Astrocyte (in vitro differentiated cells and primary cell): ENCODE measurements around the gene OXCT1. TPM values are rescaled to one million over a fixed set of nuclear protein-coding genes. Genes with fewer than 3 reads are reported as not detected.

Source experiments
- DNase-seq: peaks from one replicate; pipeline ENCODE4 v3.0.0-alpha.2; 2010; ENCODE audit warnings: low read depth
- FAIRE-seq: peaks from 2 replicates; lab custom pipeline; 2011; peaks lifted over from hg19 to GRCh38; lab: Jason Lieb, UNC
- H2AFZ ChIP-seq: 2 replicates; pipeline ENCODE4 v1.6.0; 2012; ENCODE audit warnings: low read depth, low read length, inconsistent platforms
- H3K27ac ChIP-seq: 2 replicates; pipeline ENCODE4 v1.5.1; 2011; ENCODE audit warnings: low read depth, low read length, inconsistent platforms
- H3K27me3 ChIP-seq: 2 replicates; pipeline ENCODE4 v1.6.0; 2011; ENCODE audit warnings: low read length, inconsistent platforms; ENCODE audit not compliant: insufficient read depth
- H3K36me3 ChIP-seq: 2 replicates; pipeline ENCODE4 v1.5.1; 2011; ENCODE audit warnings: low read length, inconsistent platforms; ENCODE audit not compliant: insufficient read depth
- H3K4me1 ChIP-seq: 2 replicates; pipeline ENCODE4 v1.5.1; 2011; ENCODE audit warnings: low read length, inconsistent platforms; ENCODE audit not compliant: insufficient read depth
- H3K4me2 ChIP-seq: 2 replicates; pipeline ENCODE4 v1.6.0; 2012; ENCODE audit warnings: low read length, inconsistent platforms
- H3K4me3 ChIP-seq: 2 replicates; pipeline ENCODE4 v1.5.1; 2011; ENCODE audit warnings: low read depth, mild to moderate bottlenecking, low read length, inconsistent platforms; ENCODE audit not compliant: insufficient read depth
- H3K79me2 ChIP-seq: 2 replicates; pipeline ENCODE4 v1.6.0; 2012; ENCODE audit warnings: mild to moderate bottlenecking, low read length, inconsistent platforms; ENCODE audit not compliant: insufficient read depth
- H3K9ac ChIP-seq: 2 replicates; pipeline ENCODE4 v1.6.0; 2012; ENCODE audit warnings: mild to moderate bottlenecking, low read length, inconsistent platforms
- H3K9me3 ChIP-seq: 2 replicates; pipeline ENCODE4 v1.5.1; 2012; ENCODE audit warnings: low read depth, mild to moderate bottlenecking, low read length, inconsistent platforms; ENCODE audit not compliant: insufficient read depth
- H4K20me1 ChIP-seq: 2 replicates; pipeline ENCODE4 v1.6.0; 2012; ENCODE audit warnings: low read length, inconsistent platforms; ENCODE audit not compliant: insufficient read depth
- H3K27ac Mint-ChIP-seq: one replicate; pipeline ENCODE4 v1.8.0; 2021; ENCODE audit warnings: mild to moderate bottlenecking, mixed read lengths; ENCODE audit not compliant: unreplicated experiment
- H3K27me3 Mint-ChIP-seq: one replicate; pipeline ENCODE4 v1.8.0; 2021; ENCODE audit warnings: low read depth, mixed read lengths; ENCODE audit not compliant: unreplicated experiment
- H3K36me3 Mint-ChIP-seq: one replicate; pipeline ENCODE4 v1.8.0; 2021; ENCODE audit warnings: low read depth, mixed read lengths; ENCODE audit not compliant: unreplicated experiment
- H3K4me1 Mint-ChIP-seq: one replicate; pipeline ENCODE4 v1.8.0; 2021; ENCODE audit warnings: low read depth, mixed read lengths; ENCODE audit not compliant: unreplicated experiment
- H3K4me3 Mint-ChIP-seq: one replicate; pipeline ENCODE4 v1.8.0; 2021; ENCODE audit warnings: mild to moderate bottlenecking, moderate library complexity, mixed read lengths; ENCODE audit not compliant: unreplicated experiment
- H3K9me3 Mint-ChIP-seq: one replicate; pipeline ENCODE4 v1.8.0; 2021; ENCODE audit warnings: mild to moderate bottlenecking, mixed read lengths; ENCODE audit not compliant: unreplicated experiment
- CTCF ChIP-seq: IDR thresholded peaks from 2 replicates; pipeline ENCODE4 v1.5.1; 2011; ENCODE audit warnings: low read depth, mild to moderate bottlenecking, inconsistent platforms, low read length, moderate library complexity; ENCODE audit not compliant: insufficient read depth
- EZH2 ChIP-seq: IDR thresholded peaks from 2 replicates; pipeline ENCODE4 v1.6.1; 2012; ENCODE audit warnings: mild to moderate bottlenecking, low read length, inconsistent platforms; ENCODE audit not compliant: insufficient read depth
- total RNA-seq: library from RNA; stranded (reverse); gene quantifications from 2 replicates; pipeline ENCODE4 v1.2.1, GENCODE V29; 2021

Gene OXCT1
- total RNA-seq, 1 donor from 2014 or later: 24.9 TPM

GRCh38 chr5:41821051-41821450 is 49.2 kb downstream of the OXCT1 start:
- no peaks in the 10 kb centered on the region for H3K27me3 ChIP-seq
- no peak for TF ChIP-seq CTCF
- no peak for TF ChIP-seq EZH2
- peaks cover 8% of the 10 kb centered on the region for H3K4me1 Mint-ChIP-seq
- no peak overlapping the region for H3K4me2 ChIP-seq
- DNase-seq (no peak), FAIRE-seq (no peak)
- H3K9me3 Mint-ChIP-seq: no peaks in the 10 kb centered on the region
- H3K9me3 ChIP-seq: no peaks in the 10 kb centered on the region
- H3K27ac Mint-ChIP-seq: no peak overlapping the region
- no peak overlapping the region for H3K27ac ChIP-seq
- H3K4me1 ChIP-seq: no peaks in the 10 kb centered on the region
- no peaks in the 10 kb centered on the region for H3K36me3 ChIP-seq
- H4K20me1 ChIP-seq: no peaks in the 10 kb centered on the region
- H3K4me3 ChIP-seq: no peak overlapping the region
- no peaks in the 10 kb centered on the region for H3K79me2 ChIP-seq
- no peaks in the 10 kb centered on the region for H3K27me3 Mint-ChIP-seq
- H2AFZ ChIP-seq: no peak overlapping the region
- no peak overlapping the region for H3K4me3 Mint-ChIP-seq
- H3K36me3 Mint-ChIP-seq: peaks cover 4% of the 10 kb centered on the region
- no peak overlapping the region for H3K9ac ChIP-seq

GRCh38 chr5:41820150-41820549 is 50.1 kb downstream of the OXCT1 start:
- TF ChIP-seq CTCF: no peak
- no peak for TF ChIP-seq EZH2
- FAIRE-seq: no peak

GRCh38 chr5:41817625-41818301 is 52.5 kb downstream of the OXCT1 start:
- H3K36me3 ChIP-seq: no peaks in the 10 kb centered on the region
- no peak overlapping the region for H3K27ac ChIP-seq
- no peaks in the 10 kb centered on the region for H3K4me1 ChIP-seq
- H4K20me1 ChIP-seq: no peaks in the 10 kb centered on the region
- H2AFZ ChIP-seq: no peak overlapping the region
- TF ChIP-seq EZH2 (no peak), CTCF (no peak)
- DNase-seq (no peak), FAIRE-seq (no peak)
- H3K4me3 ChIP-seq: no peak overlapping the region
- no peaks in the 10 kb centered on the region for H3K27me3 ChIP-seq
- Mint-ChIP-seq H3K4me1 (peaks cover 11% of the 10 kb centered on the region), H3K27me3 (no peaks in the 10 kb centered on the region), H3K4me3 (no peak overlapping the region), H3K9me3 (no peaks in the 10 kb centered on the region), H3K27ac (no peak overlapping the region), H3K36me3 (no peaks in the 10 kb centered on the region)
- H3K79me2 ChIP-seq: no peaks in the 10 kb centered on the region
- H3K9ac ChIP-seq: no peak overlapping the region
- no peaks in the 10 kb centered on the region for H3K9me3 ChIP-seq
- H3K4me2 ChIP-seq: no peak overlapping the region

More at GRCh38 chr5:41820150-41820549, 50.1 kb downstream of the OXCT1 start:
- Mint-ChIP-seq H3K4me1 (peaks cover 11% of the 10 kb centered on the region), H3K4me3 (no peak overlapping the region), H3K9me3 (no peaks in the 10 kb centered on the region), H3K36me3 (peaks cover 4% of the 10 kb centered on the region), H3K27me3 (no peaks in the 10 kb centered on the region), H3K27ac (no peak overlapping the region)
- no peak for DNase-seq
- Histone ChIP-seq H3K4me2 (no peak overlapping the region), H3K4me1 (no peaks in the 10 kb centered on the region), H3K36me3 (no peaks in the 10 kb centered on the region), H4K20me1 (no peaks in the 10 kb centered on the region), H3K4me3 (no peak overlapping the region), H3K9ac (no peak overlapping the region), H3K79me2 (no peaks in the 10 kb centered on the region), H3K27me3 (no peaks in the 10 kb centered on the region), H3K27ac (no peak overlapping the region), H2AFZ (no peak overlapping the region), H3K9me3 (no peaks in the 10 kb centered on the region)
